HG02884 (cell line): Measurements from ENCODE around the gene HPS3.

Experiments used
- ATAC-seq: cut with Tn5 transposase; IDR thresholded peaks from one replicate; pipeline ENCODE4 v1.9.1; 2021; ENCODE audit warnings: mild to moderate bottlenecking, moderate library complexity; ENCODE audit not compliant: unreplicated experiment

The HPS3 gene

DNA sequence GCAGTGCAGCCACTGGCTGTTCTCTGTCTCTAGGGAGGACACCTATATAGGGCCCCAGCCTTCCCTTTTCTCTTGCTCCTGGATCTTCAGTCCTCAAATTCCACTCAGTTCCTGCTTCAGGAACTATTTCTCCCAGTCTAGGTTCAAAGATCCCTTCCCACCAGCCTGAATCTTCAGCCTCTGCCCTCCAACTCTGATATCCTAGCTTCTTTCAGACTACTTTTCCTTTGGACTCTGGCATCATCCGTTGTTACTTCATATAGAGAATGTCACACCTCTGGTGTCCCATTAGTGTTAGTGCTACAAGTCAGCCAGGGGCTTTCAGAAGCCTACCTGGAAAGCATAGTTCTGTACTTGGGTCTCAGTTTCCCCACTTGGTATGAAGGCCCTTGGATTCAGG, 10.0 kb upstream of the HPS3 start:
- ATAC-seq: no peak

DNA sequence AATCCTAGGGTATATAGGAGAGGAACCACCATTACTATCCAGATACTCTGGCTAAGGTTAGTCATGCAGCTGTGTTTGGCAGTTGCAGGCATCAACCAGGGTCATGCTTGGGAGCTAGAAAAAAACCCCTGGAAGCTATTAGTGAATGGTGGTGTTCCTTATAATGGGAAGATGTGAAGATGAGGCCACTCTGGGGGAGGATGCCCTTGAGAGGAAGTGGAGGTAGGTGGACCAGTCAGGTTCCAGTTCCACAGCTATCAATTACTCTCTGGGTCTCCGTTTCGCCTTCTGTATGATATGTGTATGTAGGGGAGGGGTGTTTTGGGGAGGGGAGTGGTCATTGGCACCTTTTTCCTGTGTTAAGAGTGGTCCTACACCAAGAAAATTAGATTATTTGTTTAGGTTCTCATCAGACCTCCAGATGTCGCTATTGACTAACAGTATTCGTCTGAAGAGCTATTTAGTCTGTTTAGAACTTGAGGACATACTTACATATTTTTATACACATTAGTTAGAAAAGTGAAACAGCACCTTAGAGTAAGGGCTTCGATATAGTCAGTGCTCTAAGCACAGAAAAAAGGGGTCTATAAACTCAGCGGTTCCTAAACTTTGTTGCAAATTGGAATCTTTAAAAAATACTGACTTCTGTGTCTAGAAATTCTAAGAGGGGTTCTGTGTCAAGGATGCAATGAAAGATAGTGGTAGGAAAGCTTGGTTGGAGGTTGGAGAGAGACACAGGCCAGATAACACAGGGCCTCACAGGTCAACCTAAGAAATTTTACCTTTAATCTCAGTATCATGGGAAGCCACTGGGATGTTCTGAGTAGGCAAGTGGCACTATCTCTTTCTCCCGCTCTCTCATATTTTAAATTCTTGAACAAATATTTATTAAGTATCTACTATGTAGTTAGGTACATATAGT, 9.1 kb upstream of the HPS3 start:
- ATAC-seq: peak; percentile 68

DNA sequence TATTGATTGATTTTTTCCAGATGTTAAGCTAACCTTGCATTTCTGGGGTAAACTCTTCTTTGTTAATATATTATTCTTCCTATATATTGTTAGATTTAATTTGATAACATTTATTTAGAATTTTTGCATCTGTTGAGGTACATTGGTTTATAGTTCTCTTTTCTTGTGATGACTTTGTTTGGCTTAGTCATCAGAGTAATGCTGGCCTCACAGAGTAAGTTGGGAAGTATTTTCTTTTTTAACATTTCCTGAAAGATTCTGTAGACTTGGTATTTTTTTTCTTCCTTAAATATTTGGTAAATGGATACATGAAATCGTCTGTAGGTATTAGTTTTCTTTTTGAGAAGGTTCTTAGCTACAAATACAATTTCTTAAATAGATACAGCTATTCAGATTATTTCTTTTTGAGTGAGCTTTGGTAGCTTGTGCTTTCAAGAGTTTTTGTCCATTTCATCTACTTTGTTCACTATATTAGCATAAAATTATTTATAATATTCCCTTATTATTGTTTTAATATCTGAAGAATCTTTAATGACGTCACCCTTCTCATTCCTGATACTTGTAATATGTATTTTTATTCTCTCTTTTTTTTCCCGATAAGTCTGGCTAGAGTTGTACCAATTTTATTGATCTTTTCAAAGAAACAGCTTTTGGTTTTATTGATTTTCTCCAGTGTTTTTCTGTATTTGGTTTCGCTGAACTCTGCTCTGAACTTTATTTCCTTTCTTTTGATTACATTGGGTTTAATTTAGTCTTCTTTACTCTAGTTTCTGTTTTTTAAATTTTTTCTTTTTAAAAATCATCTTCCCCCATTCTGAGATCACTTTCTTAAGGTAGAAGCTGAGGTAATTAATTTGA, 6.5 kb upstream of the HPS3 start:
- no peak for ATAC-seq

DNA sequence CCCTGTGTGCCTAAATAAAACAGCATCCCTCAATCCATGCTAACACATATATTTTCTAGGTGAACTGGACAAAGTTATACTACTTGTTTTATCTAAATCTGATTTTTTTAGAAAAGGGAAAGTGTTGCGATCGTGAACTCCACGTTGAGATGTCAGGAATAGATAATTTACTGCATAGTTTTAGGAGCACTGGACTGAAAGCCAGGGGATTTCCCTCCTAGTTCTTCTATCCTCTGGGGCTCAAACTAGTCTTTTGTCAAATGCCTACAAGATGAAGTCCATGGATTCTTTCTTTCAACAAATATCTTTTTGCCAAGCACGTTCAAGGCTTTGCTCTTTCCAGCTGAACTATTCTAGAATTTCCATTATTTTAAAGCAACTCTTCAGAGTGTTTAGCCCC, 617 bp upstream of the HPS3 start:
- no peak for ATAC-seq

DNA sequence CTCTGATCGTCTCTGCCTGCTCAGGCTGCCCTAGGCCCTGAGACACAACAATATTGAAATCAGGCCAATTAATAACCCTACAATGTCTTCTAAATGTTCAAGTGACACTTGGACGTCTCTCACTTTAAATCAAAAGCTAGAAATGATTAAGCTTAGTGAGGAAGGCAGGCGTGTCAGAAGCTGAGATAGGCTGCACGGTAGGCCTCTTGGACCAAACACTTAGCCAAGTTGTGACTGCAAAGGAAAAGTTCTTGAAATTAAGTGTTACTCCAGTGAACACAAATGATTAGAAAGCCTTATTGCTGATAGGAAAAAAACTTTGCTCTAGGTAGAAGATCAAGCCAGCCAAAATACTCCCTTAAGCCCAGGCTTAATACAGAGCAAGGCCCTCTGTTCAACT, 2.2 kb downstream of the HPS3 start:
- no peak for ATAC-seq

DNA sequence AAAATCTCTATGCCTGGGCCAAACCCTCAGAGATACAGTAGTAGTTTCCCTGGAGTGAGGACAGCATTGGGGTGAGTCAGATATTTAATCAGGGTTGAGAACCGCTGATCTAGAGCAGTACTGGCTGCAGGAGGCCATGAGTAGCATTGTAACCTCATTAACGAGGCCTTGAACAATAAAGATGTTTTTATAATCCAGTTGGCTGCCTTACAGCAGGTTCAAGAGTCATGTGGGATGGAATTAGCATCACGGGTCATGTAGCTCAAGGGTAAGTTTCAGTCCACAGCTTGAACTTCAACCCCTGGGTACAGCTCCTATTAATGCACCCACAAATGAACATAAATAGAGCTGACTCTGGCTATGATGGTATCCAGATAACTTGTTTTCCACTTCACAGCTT, 5.1 kb downstream of the HPS3 start:
- no peak for ATAC-seq

DNA sequence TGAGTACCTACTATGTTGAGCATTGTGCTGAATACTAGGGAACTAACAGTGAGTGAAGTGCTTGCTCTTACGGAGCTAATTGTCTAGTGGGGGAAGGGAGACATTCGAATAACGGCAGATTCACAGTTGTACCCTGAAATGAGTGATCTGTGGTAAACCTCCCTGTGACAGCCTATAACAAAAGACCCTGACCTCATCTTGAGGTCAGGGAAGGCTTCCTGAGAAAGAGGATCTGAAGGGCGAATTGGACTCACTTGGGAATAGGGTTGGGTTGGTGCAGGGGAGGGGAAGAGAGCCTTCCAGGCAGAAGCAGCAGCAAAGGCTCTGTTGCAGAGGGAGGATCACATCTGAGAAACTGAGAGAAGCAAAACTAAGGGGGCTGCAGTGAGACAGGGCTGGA, 13.2 kb downstream of the HPS3 start:
- ATAC-seq: no peak

DNA sequence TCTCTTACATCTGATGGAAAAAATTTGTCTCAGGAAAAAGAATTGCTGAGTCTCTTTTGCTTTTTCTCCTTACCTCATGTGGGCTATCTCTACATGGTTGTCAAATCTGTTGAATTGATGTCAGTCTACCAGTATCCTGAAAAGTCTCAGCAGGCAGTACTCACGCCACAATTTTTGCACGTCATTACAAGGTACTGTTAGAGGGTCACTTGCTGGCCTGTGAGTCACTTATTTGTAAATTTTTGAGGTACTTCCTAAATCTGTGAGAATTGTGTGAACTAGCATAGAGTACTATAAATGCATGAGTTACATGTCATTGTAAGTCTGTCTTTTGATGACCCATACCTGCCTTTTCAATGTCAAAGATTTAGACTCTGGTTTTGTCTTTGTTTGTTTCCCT, 15.9 kb downstream of the HPS3 start:
- ATAC-seq: no peak

DNA sequence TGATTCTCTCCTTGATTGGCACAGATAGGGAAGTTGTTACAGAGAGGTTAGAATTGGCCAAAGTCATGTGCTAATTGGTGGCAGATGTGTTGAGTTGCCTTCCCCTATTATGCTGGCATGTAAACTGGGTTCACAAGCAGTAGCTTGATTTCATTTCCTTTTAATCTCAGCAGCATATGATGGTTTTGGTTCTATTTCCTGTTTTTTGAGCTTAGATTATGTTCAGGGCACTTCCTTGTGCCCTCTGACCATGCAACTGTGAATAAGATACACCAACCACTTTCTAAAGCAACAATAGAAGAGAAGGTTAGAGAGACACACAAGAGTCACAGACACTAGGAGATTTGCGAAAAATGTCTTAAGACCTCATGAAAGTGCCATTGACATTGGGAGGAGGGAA, 16.5 kb downstream of the HPS3 start:
- ATAC-seq: peak; percentile 62

DNA sequence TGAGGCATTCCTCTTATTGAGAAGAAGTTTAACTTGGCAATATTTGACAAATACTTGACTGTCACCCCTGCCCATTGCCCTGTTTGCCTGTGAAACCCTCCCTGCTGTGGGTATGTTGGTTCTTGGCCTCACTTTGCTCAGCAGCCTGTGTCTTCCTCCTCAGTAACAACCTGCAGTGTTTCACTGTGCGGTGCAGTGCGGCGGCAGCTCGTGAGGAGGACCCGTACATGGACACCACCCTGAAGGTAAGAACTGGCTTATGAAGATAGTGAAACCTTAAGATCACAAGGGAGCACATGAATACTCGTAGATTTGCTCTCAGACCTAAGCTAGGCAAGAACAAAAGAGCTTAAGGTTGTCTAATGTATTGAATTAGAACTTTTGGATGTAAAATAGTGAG, 21.0 kb downstream of the HPS3 start:
- no peak for ATAC-seq

DNA sequence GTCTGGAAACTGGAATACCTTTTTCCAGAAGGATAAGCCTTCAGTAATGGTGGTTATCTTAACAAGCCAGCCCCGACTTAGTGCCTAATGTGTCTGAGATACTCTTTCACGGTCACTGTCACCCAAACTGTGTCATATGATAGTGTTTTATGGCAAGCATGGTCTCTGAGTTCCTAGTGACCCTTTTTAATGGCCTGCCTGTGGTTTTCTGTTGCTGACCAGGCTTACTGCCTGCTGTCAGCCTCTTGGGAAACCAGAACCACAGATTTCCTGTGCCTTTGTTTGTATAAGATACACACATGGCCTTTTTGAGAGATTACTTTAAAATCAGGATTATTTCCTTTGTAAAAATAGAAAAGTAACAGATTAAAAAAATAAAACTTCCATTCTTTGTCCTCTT, 22.4 kb downstream of the HPS3 start:
- no peak for ATAC-seq

DNA sequence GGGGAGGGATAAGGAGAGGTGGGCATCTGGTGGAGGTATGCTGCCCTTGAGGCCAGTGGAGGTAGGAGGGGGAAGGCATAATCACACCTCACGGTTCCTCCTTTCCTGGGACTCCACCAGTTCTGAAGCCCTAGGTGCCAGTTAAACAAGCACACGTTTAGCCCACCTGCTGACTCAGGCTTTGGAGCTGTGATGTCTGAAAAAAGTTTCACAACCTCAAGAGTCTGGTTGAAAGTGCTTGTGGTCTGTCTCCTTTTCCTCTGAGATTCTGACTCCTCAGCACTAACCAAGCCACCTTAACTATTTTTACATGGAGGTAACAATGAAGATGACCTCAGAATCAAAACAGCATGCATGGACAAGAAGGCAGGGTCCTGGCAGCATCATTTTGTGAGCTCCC, 23.0 kb downstream of the HPS3 start:
- peak; percentile 92 for ATAC-seq

DNA sequence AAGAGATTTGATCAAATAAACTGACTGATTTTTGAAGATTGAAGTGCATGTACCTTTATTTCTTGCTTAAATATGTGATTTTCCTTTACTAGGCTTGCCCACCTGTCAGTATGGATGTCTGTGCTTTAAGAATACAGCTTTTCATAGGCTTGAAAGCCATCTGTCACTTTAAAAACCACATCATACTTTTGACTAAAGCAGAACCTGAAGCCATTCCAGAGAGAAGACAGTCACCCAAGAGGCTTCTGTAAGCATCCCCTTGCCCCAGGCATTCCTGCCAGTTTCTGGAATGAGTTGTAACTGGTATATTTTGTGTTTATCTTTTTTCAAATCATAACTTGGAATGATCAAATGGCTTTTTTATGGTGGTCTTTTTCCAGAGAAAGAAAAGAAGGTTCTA, 24.0 kb downstream of the HPS3 start:
- ATAC-seq: no peak

DNA sequence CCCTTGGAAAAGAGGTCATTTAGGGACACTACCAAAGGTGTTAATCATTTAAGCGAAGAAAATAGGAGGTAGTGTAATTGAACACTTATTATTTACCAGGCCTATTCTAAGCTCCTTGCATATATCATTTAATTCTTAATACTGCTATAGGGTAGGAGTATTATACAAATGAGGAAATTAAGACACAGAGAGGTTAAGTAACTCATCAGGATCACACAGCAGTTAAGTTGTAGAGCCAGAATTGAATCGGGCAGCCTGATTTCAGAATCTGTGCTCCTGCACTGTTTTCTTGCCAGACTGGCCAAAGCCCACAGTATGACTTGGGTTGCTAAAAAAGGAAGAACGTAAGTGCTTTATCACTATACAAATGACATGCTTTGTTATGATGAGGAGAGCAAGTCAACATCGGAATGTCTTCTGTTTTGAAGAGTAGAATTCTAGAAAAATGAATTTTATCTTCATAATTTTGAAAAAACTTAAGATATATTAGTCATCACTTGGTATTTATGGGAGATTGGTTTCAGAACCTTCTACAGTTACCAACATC, 31.4 kb downstream of the HPS3 start:
- ATAC-seq: no peak

DNA sequence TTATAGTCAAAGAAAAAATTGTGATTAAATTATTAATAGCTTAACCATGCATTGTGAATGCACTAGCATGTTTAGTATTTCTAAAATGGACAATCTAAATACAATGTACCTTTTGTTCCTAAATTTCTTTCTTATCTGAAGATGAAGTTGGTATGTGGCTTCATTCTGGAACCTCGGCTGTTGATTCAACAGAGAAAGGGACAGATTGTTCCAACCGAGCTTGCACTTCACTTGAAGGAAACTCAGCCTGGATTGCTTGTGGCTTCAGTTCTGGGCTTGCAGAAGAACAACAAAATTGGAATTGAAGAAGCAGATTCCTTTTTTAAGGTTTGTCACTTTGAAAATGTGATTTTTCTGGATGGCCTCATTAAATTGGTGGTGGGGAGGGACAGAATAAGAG, 32.6 kb downstream of the HPS3 start:
- no peak for ATAC-seq

DNA sequence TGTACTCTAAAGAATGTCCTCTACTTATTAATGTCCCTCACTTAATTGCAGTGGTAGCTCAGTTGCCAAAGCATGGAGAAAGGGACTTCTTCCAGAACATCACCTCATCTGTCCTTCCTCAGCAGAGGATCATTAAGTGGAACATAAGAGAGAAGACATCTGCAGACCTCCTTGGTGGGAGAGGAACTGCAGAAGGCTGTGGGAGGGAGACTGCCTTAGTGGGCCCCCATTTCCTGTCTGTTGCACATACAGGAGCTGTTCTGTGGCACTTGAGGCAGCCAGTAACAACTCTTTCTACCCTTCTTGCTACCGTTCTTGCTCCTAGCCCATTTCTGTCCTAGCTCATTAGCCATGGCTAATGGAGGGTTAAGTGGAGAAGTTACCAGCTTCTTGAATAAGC, 33.6 kb downstream of the HPS3 start:
- no peak for ATAC-seq

DNA sequence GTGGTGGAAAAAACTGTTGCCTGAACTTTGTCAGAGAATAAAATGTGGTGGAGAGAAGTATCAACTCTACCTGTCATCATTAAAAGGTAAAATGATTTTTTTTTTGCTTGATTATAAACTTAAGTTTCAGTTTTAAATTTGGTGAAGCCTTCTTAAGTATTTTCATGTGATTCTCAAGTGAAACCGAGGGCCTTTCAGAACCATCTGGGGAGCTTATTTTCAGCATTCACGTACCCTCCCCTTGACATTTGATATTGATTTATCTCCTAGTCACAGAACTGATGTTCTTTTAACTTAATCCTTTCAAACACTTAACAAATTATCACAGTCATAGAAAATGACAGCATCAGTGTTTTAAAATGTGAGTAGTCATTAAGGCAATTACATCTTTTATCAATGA, 38.5 kb downstream of the HPS3 start:
- no peak for ATAC-seq

DNA sequence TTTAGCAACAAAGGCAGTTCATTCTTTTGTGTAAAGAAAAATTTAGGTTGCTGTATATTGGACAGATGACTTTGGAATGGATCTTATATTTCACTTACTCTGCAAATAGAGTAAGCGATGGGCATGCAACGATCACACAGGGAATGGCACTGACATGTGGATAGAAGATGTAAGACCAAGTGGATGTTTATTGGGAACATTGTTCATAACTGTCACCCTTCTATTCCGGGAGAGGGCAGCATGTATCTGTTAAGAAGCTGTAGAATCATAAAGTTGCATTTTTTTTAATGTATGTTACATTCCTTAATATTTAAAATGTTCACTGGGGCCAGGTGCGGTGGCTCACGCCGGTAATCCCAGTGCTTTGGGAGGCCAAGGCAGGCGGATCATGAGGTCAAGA, 41.2 kb downstream of the HPS3 start:
- no peak for ATAC-seq

DNA sequence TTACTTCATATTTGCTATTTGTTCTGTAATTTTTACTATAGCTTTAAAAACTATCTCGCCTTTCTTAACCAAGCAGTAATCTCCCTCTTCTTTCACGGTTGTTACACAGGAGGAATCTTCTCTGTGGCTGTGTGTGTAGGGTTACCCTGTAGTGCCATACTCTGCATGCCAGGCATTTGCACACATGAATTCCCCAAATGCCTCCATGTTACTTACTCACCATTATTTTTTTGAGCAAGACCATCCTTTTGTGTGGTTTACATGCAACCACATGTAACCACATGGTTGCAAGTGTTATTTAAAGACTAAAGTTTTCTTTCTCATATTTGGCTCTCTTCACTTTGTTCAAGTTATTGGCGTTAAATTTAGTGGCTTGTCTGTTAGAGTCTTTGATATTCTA, 45.5 kb downstream of the HPS3 start:
- peak; percentile 95 for ATAC-seq

DNA sequence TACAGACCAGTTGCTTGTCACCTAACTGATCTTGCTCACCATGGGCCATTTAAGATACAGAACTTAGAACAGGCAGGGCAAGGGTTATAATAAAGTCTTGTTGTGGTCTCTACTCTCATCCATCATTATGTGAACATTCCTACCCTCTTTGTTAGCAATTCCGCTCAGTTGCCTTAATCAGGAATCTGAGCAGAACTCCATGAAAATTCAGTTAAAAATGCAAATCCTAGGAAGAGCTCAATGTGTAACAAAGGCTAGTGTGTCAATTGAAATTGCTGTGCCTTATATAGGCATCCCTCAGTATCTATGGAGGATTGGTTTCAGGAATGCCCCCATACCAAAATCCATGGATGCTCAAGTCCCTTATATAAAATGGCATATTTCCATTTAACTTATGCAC, 47.7 kb downstream of the HPS3 start:
- no peak for ATAC-seq

DNA sequence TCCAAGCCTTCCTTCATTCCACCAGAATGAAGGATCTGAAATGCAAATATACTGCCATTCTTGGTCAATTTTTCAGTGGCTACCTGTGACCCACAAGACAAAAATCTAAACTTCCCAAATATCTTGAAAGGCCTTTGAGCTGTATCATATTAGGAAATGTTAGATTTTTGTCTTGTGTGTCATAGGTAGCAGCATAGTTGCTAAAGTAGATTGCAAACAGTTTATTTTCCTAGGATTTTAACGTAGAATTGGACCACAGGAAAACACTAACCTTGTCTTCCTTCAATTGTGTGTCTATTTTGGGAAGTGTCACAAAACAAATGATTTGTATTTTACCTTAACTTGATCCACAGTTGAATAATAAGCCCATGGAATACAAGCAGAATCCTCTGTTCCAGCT, 49.8 kb downstream of the HPS3 start:
- no peak for ATAC-seq

DNA sequence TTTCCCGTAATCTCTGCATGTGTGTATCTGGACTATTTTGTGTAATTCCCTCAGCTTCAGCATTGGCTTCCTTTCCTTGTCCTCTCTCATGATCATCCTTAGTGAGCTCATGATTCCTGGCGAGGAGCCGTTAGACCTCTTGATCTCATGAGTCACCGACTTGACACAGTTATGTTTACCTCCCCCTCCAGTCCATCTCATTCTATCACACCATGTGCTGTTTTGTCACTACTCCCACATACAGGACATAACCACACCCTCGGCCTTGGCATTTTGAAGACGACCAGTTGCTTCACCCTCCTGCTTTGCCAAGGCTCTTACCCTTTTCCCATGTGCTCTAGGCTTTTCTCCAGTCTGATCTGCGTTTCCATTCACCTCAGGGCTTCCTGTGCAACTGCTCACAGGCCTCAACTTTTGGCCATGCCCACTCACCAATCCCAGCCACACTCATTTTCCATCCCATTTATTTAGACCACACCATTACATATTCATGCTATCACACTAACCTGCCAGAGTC, 50.7 kb downstream of the HPS3 start:
- no peak for ATAC-seq
